LNCaP clone FGC (cell line): ENCODE results near the gene IQGAP3.
"Not testable (repeated sequence)": the region's sequence is repeated elsewhere in the genome, so short reads cannot be mapped to it uniquely, and the experiment has no call there.

Experiments
- DNase-seq: peaks from one replicate; pipeline ENCODE4 v3.0.0-alpha.2; 2011; ENCODE audit warnings: low read depth
- H3K4me3 ChIP-seq: 2 replicates; pipeline ENCODE4 v1.5.1; 2011; ENCODE audit warnings: mild to moderate bottlenecking, low read depth, low read length, control low read depth
- CTCF ChIP-seq: IDR thresholded peaks from 2 replicates; pipeline ENCODE4 v1.5.1; 2012; ENCODE audit warnings: mild to moderate bottlenecking; ENCODE audit not compliant: control insufficient read depth, insufficient read depth; ENCODE audit errors: extremely low read depth

The IQGAP3 gene

GRCh38 chr1:156608981-156609380, 36.6 kb upstream of the IQGAP3 start:
- no peak for DNase-seq
- TF ChIP-seq CTCF, result peak; percentile 41
- H3K4me3 ChIP-seq, result no peak overlapping the region

GRCh38 chr1:156608036-156608674, 35.8 kb upstream of the IQGAP3 start:
- DNase-seq, result peak; percentile 57
- H3K4me3 ChIP-seq, result no peak overlapping the region
- peak; percentile 89 for TF ChIP-seq CTCF

GRCh38 chr1:156607344-156607743, 35.0 kb upstream of the IQGAP3 start:
- DNase-seq, H3K4me3 ChIP-seq: not testable (repeated sequence)

GRCh38 chr1:156602557-156602993, 30.2 kb upstream of the IQGAP3 start:
- TF ChIP-seq CTCF, result no peak
- no peak for DNase-seq
- H3K4me3 ChIP-seq, result no peak overlapping the region

- no peak for DNase-seq
- TF ChIP-seq CTCF, result no peak
Observed at GRCh38 chr1:156601892-156602291, 29.5 kb upstream of the IQGAP3 start.

GRCh38 chr1:156601122-156601830, 28.9 kb upstream of the IQGAP3 start, which contains the start of gene GPATCH4:
Gene GPATCH4 (minus strand): TSS chr1:156601479.
- peak within 1 kb of the TSS; percentile 62 for H3K4me3 ChIP-seq
- TF ChIP-seq CTCF, result no peak
- DNase-seq, result peak; percentile 35

More at GRCh38 chr1:156601892-156602291, 29.5 kb upstream of the IQGAP3 start:
- peak overlapping the region; percentile 62 for H3K4me3 ChIP-seq

GRCh38 chr1:156600733-156601121, 28.4 kb upstream of the IQGAP3 start:
- no peak for TF ChIP-seq CTCF
- peak overlapping the region; percentile 62 for H3K4me3 ChIP-seq
- no peak for DNase-seq
